ENCODE data around the gene PLCL2.
"Not testable (repeated sequence)": the region's sequence is repeated elsewhere in the genome, so short reads cannot be mapped to it uniquely, and the experiment has no call there.

The PLCL2 gene

DNA sequence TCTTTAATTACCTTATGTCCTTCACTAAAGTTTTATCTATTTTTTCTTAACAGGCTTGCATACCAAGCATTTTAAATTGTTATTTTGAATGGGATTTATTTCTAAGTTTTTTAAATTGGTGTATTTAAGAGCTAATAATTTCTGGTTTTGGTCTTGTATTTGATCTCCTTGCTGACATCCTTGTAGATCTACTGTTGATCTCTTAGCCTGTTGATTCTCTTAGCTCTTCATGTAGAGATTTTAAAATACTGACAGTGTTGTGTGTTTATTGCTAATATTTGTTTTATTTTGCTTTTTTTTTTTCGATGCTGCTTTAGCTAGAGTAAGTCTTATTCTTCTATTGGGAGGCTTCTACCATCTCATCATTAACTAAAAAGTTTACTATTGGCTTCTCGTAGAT is 65.5 kb downstream of the PLCL2 start:
- in situ Hi-C loops (cut with MboI; ENCODE audit: low sequenced_read_pairs): no loop called here

DNA sequence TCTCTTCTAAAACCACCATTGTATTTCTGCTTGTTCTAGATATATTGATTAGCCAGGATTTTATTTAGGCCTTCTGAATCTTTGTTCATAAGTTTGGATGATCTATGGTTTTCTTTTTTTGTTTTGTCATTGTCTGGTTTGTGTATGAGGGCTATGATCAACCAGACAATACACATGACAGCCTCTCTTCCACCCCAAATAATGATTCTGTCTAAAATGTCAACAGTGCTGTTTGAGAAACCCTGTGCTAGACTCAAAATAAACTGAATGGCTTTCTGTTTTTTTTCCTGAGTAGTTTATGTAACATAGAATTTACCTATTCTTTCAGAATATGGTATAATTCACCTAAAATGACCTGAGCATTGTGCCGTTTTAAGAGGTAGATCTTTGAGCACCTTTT is 66.1 kb downstream of the PLCL2 start:
- in situ Hi-C loops (cut with MboI; ENCODE audit: low sequenced_read_pairs): no loop called here

DNA sequence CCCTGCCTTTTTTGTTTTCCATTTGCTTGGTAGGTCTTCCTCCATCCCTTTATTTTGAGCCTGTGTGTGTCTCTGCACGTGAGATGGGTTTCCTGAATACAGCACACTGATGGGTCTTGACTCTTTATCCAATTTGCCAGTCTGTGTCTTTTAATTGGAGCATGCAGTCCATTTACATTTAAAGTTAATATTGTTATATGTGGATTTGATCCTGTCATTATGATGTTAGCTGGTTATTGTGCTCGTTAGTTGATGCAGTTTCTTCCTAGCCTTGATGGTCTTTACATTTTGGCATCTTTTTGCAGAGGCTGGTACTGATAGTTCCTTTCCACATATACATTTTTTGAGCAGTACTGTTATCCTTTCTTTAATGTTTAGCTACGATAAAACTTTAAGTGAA is 73.1 kb downstream of the PLCL2 start:
- in situ Hi-C loops (cut with MboI; ENCODE audit: low sequenced_read_pairs): not testable (repeated sequence)

DNA sequence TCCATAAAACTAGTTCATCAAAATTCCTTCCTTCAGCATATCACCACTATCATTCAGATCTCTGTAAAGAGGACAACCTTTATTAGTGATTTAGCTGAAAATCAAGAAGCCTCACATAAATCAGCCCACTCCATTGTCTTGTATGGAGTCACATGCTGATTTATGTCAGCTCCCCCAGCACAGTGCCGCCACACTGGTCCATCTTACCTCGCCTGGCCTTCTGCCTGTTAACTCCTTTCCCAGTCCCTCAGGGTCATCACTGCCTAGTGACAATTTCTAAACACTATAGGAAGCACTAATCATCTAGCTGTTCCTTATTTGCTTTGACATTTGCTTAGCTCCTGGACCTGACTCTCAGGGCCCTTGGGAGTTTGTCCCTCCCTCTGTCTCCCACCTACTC is 75.4 kb downstream of the PLCL2 start:
- in situ Hi-C loops (cut with MboI; ENCODE audit: low sequenced_read_pairs): no loop called here

DNA sequence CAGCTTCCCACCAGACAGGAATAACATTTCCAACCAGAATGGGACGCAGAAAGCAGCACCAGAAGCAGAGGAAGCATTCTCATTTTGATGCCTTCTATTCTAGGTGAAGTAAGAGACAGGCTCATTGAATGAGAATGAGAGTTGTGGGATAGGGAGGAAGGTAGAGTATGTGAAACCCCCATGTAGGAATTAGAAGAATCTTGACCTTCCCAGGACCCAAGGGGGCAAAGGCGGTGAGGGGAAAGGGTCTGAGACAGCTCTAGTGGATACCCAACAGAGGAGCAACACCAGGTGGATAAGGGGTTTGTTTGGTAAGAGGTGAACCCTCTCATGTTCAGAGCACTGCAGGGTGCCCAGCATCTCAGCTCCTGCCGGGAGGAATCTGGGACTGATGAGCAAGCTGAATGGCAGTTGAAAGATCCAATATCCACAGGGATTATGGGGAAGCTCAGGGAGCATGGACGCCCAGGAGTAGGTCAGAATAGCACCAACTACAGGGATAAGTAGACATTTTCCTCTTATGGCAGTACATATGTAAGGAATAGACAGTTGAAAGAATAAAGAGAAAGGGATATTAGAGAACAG is 77.0 kb downstream of the PLCL2 start:
- in situ Hi-C loops (cut with MboI; ENCODE audit: low sequenced_read_pairs): no loop called here

DNA sequence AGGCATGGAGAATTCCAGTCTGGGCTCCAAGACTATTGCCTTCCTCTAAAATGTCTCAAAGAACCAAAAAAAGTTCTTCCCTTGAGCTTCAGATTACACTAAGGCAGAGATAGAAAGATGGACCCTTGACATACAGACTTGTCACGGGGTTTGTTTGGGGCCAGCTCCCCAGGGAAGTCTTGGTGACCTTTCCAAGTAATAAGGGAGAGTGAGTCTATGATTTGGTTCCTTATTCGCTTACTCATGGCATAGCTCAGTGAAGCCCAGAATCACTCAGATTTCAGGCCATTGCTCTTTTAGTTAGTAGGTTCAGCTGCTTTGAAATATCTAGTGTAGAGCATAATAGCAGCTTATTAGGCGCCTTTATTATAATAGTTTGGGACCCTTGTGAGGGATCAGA is 90.3 kb downstream of the PLCL2 start:
- in situ Hi-C loops (cut with MboI; ENCODE audit: low sequenced_read_pairs): no loop called here

DNA sequence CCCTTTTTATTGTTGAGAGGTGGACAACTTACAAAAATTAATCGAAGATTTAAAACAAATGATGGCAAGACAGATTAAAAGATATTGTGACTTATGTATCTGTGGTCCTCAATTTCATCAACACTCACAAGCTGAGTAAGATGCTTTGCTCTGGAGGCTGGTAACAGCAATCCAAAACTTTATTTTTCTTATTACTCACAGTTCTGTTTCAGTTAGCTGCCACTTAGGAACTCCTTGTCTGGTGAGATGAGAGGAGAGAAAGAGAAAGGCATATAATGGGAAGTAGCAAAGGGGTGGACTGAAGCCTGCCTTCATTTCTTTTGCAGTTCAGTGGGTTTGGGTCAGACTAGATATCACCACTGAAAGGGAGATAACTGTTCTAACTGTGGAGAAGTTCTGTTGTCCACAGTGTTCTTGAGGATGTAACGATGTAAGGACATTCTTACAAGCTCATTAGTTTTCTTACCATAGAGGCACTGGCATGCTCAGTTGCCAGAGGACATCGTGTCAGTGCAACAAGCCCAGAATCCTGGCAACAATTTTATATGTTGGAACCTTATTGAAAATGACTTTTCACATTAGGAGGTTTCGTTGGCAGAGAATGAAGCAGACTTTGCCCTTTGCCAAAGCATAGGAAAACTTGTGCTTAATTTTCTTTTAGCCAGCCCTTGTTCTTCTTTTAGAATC is 93.6 kb downstream of the PLCL2 start:
- in situ Hi-C loops (cut with MboI; ENCODE audit: low sequenced_read_pairs): no loop called here

DNA sequence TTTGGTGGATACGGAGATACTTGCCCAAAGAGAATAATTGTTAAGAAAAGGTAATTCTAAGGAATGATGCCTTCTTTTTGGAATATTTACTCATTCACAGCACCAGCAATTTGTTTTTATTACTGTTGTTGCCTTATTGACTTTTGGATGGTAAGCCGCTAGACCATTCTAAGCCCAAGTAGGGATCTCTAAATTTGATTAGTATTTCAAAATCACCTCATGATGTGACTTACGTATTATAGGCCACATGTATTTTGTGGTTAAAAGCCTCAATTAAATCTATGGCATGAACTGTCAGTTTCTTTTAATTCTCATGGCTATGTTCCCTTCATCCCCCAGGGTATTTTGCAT is 94.1 kb downstream of the PLCL2 start:
- in situ Hi-C loops (cut with MboI; ENCODE audit: low sequenced_read_pairs): no loop called here

DNA sequence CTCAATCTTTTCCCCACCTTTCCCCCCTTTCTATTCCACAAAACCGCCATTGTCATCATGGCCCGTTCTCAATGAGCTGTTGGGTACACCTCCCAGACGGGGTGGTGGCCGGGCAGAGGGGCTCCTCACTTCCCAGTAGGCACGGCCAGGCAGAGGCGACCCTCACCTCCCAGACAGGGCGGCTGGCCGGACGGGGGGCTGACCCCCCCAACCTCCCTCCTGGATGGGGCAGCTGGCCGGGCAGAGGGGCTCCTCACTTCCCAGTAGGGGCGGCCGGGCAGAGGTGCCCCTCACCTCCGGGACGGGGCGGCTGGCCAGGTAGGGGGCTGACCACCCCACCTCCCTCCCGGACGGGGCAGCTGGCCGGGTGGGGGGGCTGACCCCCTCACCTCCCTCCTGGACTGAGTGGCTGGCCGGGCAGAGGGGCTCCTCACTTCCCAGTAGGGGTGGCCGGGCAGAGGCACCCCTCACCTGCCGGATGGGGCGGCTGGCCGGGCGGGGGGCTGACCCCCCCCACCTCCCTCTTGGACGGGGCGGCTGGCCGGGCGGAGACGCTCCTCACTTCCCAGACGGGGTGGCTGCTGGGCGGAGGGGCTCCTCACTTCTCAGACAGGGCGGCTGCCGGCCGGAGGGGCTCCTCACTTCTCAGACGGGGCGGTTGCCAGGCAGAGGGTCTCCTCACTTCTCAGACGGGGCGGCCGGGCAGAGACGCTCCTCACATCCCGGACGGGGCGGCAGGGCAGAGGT is 95.2 kb downstream of the PLCL2 start:
- in situ Hi-C loops (cut with MboI; ENCODE audit: low sequenced_read_pairs): not testable (repeated sequence)

DNA sequence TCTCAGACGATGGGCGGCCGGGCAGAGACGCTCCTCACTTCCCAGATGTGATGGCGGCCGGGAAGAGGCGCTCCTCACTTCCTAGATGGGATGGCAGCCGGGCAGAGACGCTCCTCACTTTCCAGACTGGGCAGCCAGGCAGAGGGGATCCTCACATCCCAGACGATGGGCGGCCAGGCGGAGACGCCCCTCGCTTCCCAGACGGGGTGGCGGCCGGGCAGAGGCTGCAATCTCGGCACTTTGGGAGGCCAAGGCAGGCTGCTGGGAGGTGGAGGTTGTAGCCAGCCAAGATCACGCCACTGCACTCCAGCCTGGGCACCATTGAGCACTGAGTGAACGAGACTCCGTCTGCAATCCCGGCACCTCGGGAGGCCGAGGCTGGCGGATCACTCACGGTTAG is 95.8 kb downstream of the PLCL2 start:
- in situ Hi-C loops (cut with MboI; ENCODE audit: low sequenced_read_pairs): not testable (repeated sequence)

DNA sequence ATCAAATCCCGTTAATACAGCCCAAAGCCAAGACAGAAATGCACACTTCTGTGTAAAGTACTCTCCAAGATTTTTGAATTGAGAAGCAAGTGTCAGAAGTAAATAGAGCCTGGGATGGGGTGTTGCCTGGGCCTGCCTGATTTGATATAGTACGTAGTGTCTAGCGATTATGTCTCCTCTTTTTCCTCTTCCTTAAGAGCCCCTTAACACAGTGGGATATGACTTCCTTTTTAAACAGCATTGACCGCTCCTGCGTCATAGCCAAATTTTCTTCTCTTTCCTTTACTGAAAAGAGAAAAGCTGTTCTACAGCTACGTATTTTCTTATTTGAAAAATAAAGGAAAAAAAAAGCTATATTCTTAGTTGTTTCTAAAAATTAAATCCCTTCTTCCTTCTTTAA is 97.7 kb downstream of the PLCL2 start:
- in situ Hi-C loops (cut with MboI; ENCODE audit: low sequenced_read_pairs): no loop called here

DNA sequence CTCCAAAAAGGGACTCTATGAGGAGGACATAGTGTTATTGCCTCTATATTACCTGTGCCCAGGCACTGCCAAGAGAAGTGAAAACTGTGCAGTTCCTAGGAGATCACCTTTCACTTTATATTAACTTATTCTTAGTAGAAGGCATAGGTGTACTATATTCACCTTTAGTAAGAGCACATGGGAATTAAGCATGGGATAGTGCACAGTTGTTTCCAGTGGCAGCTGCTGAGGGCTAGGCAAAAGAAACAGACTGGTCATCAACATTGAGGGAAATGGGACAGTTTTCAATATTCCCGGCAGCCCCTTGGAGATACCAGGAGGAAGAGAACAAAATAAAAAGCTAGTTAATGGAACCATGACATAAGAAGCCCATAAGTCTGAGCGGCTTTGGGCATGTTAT is 100.9 kb downstream of the PLCL2 start:
- in situ Hi-C loops (cut with MboI; ENCODE audit: low sequenced_read_pairs): no loop called here

DNA sequence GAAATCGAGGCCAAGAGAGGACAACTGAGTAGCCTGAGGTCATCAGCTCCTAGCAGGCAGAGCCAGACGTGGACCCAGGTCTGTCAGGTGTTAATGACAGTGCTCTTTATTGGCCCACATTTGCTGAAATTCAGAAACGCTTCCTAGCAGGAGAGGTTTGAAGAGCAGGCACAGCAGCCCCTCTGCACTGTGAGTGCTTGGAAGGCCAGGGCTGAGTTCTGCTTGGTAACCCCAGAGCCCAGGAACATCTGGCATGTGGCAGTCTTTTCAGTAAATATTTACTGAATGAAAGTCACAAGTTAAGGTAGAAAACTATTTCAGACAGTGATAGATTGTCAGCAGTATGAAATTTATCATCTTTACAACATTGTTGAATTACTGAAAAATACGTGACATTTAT is 102.4 kb downstream of the PLCL2 start:
- in situ Hi-C loops (cut with MboI; ENCODE audit: low sequenced_read_pairs): no loop called here

DNA sequence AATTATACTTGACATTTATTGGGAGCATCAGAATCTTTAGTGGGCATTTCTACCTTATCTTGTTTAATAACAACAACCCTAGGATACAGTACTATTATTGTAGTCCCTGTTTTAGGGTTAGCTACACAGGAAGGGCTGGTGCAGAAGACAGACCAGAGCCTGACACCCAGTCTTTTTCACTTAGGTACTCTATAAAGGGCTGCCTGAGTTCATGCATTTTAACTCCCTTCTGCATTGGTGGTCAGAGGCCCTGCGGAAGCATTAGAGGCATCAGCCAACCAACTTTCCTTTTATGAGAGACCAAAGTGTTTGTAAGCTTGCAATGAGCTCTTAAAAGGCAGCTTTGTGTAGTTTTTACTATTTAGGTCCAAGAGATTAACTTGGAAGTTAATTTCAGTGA is 105.4 kb downstream of the PLCL2 start:
- in situ Hi-C loops (cut with MboI; ENCODE audit: low sequenced_read_pairs): no loop called here

DNA sequence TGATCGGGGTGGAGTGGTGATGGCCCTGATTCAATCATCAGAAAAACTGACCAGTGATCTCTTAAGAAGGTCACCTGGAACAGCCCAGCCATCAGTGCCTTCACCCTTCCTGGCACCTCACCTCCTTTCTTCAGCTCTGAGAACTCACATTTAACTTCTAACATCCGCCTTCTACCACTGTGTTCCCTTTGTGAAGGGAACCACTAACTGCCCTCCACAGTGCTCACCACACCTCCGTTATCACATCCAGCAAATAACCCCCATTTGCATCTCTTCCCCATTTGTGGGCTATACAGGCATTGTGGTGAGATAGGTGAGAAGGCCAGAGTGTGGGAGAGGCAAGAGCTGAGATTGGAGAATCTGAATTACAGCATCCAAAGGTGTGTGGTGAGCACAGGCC is 107.4 kb downstream of the PLCL2 start:
- in situ Hi-C loops (cut with MboI; ENCODE audit: low sequenced_read_pairs): no loop called here

DNA sequence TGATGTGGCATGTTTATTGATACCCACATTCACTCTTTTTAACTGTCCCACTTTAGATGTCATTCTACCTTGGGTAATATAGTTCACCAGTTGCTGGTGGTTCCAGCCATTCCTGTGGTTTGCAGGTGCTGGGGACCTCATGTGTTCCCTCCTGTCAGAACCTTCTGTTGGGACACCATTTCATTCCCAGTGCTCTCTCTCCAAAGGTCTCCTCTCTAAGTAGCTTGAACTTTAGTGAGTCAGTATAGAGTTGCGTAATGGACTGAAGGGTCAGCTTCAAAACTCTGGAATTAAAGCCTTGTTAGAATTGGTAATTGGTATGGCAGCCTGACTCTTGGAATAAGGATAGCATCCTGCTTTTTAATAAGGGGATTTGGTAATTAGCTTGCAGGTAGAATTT is 108.5 kb downstream of the PLCL2 start:
- in situ Hi-C loops (cut with MboI; ENCODE audit: low sequenced_read_pairs): no loop called here

DNA sequence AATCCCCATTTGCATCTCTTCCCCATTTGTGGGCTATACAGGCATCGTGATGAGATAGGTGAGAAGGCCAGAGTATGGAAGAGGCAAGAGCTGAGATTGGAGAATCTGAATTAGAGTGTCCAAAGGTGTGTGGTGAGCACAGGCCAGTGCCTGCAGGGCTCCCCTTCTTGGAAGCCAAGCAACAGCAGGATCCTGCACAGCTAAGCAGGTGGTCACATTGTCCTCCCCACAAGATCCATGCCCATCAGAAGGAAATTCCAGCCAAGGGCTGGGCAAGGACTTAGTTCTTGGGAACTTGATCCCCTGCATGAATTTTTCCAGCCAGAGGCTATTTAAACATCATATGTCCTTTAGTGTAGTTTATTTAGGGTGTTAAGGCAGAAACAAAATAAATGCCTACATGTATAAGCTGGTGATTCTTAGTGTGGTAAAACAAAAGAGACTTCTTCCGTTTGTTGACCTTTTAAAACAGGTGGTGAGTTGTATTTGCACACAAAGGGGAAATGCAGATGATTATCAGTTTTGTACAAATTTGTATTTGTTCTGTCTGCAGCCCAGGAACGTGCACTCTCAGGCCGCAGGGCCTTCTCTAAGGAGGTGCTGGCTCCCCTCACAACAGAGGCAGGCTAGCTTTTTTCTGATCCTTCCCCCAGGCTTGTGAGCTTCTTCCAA is 110.2 kb downstream of the PLCL2 start:
- in situ Hi-C loops (cut with MboI; ENCODE audit: low sequenced_read_pairs): no loop called here

DNA sequence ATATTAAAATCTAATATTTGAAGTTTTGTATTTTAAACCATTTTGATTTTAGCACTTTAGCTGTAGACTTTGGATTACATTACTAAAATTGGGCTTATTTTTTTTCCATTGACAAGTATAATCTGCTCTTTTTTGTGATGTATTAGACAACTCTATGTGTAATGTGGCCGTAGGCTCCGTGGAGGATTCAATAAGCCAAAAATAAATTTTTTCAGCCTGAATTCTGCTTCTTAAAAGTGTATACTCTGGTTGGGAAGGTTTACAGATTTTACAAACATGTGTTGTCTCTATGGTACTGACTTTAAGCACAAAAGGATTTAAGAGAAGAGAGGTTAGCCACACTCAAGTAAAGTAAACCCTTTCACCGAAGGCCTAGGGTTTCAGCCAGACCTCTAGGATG is 110.8 kb downstream of the PLCL2 start:
- in situ Hi-C loops (cut with MboI; ENCODE audit: low sequenced_read_pairs): no loop called here

DNA sequence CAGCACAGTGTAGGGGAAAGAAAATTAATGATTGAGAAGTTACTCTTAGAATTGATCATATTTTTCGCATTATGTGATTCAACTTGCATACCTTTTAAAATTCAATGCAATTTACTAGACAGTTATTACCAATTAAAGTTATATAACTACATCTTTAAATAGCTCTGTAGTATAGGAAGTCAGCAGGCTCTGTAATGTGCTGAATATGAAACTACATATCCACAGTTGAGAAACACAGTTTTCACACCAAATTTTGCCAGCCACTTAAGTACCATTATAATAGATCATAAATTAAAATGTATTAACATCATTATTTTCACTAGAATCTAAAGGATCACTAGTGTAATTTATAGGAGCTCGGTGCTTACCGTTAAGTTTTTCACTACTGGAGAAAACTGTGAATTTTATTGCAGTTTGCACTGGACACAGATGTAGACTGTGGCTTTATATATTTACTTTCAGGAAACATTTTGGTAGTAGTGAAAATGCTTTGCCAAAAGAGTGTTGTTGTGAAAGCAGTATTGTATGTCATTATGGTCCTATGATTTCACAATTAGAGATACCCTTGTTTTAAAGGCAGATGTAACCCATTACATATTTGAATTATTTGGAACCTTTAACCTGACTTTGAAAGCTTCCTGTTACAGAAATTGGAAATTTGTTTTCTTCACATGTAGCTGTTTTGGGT is 113.6 kb downstream of the PLCL2 start:
- in situ Hi-C loops (cut with MboI; ENCODE audit: low sequenced_read_pairs): no loop called here

DNA sequence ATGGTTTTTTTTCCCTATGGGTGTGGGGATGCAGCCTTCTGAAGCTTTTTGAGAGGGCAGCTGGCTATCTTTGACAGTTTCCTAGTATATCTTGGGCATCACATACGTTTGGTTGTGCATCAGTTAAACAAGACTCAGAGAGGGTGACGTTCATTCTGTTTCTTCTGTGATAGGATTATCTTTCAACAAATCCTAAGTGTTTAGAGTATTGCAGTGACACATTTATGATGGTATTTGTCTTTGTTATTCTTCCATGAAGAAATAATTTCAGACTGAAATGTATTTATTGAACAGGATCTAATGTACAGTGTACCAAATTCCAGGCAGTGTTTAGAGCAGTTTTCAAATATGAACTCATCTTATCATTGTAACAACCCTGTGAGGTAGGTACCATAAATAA is 114.4 kb downstream of the PLCL2 start:
- in situ Hi-C loops (cut with MboI; ENCODE audit: low sequenced_read_pairs): no loop called here

DNA sequence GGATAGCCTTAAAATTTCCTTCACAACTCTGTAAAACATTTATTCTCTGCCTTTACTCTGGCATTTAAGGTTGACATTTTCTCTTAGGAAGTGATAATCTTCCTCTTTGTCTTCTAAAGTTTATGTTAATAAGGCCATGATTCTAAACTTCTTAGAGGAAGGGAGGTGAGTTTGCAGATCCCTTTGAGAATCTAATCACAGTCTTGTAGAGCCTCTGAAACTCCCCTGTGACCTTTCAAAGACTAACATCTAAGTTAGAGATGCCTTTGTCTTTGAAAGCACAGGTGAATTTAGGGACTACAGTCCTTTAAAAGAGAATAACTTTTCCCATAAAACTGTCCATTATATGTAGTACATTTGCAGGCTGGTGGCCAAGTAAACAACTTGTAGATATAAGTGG is 115.1 kb downstream of the PLCL2 start:
- in situ Hi-C loops (cut with MboI; ENCODE audit: low sequenced_read_pairs): no loop called here

Measured in HL-60/S4 (cell line).